GM12878 (cell line): ENCODE measurements around the gene MRPL18. TPM values are rescaled to one million over a fixed set of nuclear protein-coding genes. Genes with fewer than 3 reads are reported as not detected.

Source experiments
- ATAC-seq: fragments of 200-7000 bp; cut with Tn5 transposase; 3 replicates; pipeline ENCODE4 v1.9.1; 2020; ENCODE audit warnings: mild to moderate bottlenecking, moderate library complexity
- BruUV-seq: library from RNA; stranded (reverse); fragments of 400-500 nt; replicated peaks from 2 replicates; lab custom pipeline; 2021; lab: Mats Ljungman, UMichigan
- CTCF ChIA-PET: fragments of 300-600 bp; sonication (Branson Sonifier 250); formaldehyde crosslinking; extraction: SDS; loops from one replicate; lab custom pipeline; 2021; ENCODE audit warnings: inconsistent platforms; lab: Yijun Ruan, JAX
- POLR2A ChIA-PET: fragments of 350-600 bp; formaldehyde crosslinking; extraction: SDS; loops from one replicate; lab custom pipeline; 2021; ENCODE audit warnings: inconsistent platforms; lab: Charles Lee
- RAD21 ChIA-PET: fragments of 300-600 bp; sonication (Branson Sonifier 250); formaldehyde crosslinking; loops from one replicate; lab custom pipeline; 2023; ENCODE audit warnings: antibody characterized with exemption; ENCODE audit not compliant: unreplicated experiment; lab: Charles Lee
- SMC1A ChIA-PET: fragments of 300-600 bp; sonication (Branson Sonifier 250); formaldehyde crosslinking; loops from one replicate; lab custom pipeline; 2023; ENCODE audit not compliant: unreplicated experiment, uncharacterized antibody; lab: Charles Lee
- DNase-seq: peaks from one replicate; pipeline ENCODE4 v3.0.0-alpha.2; 2011; ENCODE audit warnings: low read depth, low spot score
- FAIRE-seq: peaks from 3 replicates; lab custom pipeline; 2011; peaks lifted over from hg19 to GRCh38; lab: Jason Lieb, UNC
- H2AFZ ChIP-seq: 2 replicates; pipeline ENCODE4 v1.6.0; 2011; ENCODE audit warnings: low read depth, low read length, control low read depth; ENCODE audit not compliant: control insufficient read depth
- H3K27ac ChIP-seq: 2 replicates; pipeline ENCODE4 v1.5.1; 2011; ENCODE audit warnings: control low read depth; ENCODE audit not compliant: control insufficient read depth, insufficient read depth
- H3K27me3 ChIP-seq, 2 experiments: replicated peaks in 1 of 2; 2 replicates each; pipeline versions ENCODE4 v1.6.0 to v1.6.1; 2011; ENCODE audit warnings: low read length in 1 of 2; ENCODE audit not compliant: control insufficient read depth in 2 of 2, insufficient read depth in 2 of 2
- H3K36me3 ChIP-seq, 2 experiments: 2 replicates each; pipeline ENCODE4 v1.5.1; 2011; ENCODE audit warnings: low read length in 1 of 2; ENCODE audit not compliant: control insufficient read depth in 2 of 2, insufficient read depth in 2 of 2
- H3K4me1 ChIP-seq: 2 replicates; pipeline ENCODE4 v1.6.1; 2011; ENCODE audit warnings: mild to moderate bottlenecking, low read length, moderate library complexity, mixed read lengths; ENCODE audit not compliant: control insufficient read depth, insufficient read depth
- H3K4me2 ChIP-seq: 2 replicates; pipeline ENCODE4 v1.6.0; 2011; ENCODE audit warnings: control low read depth; ENCODE audit not compliant: control insufficient read depth, insufficient read depth
- H3K4me3 ChIP-seq: fragments of 200-600 bp; sonication (generic); 2 replicates; pipeline ENCODE4 v1.5.1; 2016
- H3K79me2 ChIP-seq: 2 replicates; pipeline ENCODE4 v1.6.0; 2011; ENCODE audit warnings: low read length; ENCODE audit not compliant: control insufficient read depth, insufficient read depth
- H3K9ac ChIP-seq: 2 replicates; pipeline ENCODE4 v1.8.0; 2011; ENCODE audit warnings: low read length, control low read depth, mixed read lengths; ENCODE audit not compliant: control insufficient read depth, insufficient read depth
- H3K9me3 ChIP-seq: replicated peaks from 3 replicates; pipeline ENCODE4 v1.5.1; 2011; ENCODE audit warnings: mild to moderate bottlenecking, low read length; ENCODE audit not compliant: control insufficient read depth, insufficient read depth
- H4K20me1 ChIP-seq: 2 replicates; pipeline ENCODE4 v1.6.0; 2011; ENCODE audit not compliant: control insufficient read depth, insufficient read depth
- BHLHE40 ChIP-seq, 2 experiments: fragments of 450-650 bp in 1 of 2; IDR thresholded peaks; 2 replicates each; pipeline ENCODE4 v1.6.1; 2011 to 2017; ENCODE audit warnings: low read depth in 2 of 2, borderline replicate concordance in 1 of 2, improper control_type of control experiment in 1 of 2, low read length in 1 of 2, mild to moderate bottlenecking in 1 of 2
- CHD2 ChIP-seq: IDR thresholded peaks from 2 replicates; pipeline ENCODE4 v1.6.1; 2011; ENCODE audit warnings: low read depth, low read length, improper control_type of control experiment, borderline replicate concordance
- CUX1 ChIP-seq: IDR thresholded peaks from 2 replicates; pipeline ENCODE4 v1.6.1; 2012; ENCODE audit warnings: improper control_type of control experiment, low read depth, low read length; ENCODE audit not compliant: insufficient replicate concordance
- RCOR1 ChIP-seq: conservative IDR thresholded peaks from 2 replicates; pipeline ENCODE4 v1.6.1; 2012; ENCODE audit warnings: low read depth, low read length, improper control_type of control experiment
- SUPT20H ChIP-seq: IDR thresholded peaks from 2 replicates; pipeline ENCODE4 v1.6.1; 2011; ENCODE audit warnings: low read depth, mild to moderate bottlenecking, low read length, moderate library complexity, borderline replicate concordance; ENCODE audit not compliant: control insufficient read depth
- ZBED1 ChIP-seq: IDR thresholded peaks from 2 replicates; pipeline ENCODE4 v1.6.1; 2016; ENCODE audit warnings: borderline replicate concordance
- ZBTB11 ChIP-seq: fragments of 450-650 bp; formaldehyde crosslinking; IDR thresholded peaks from 2 replicates; pipeline ENCODE4 v1.5.0; 2022; ENCODE audit warnings: mild to moderate bottlenecking, missing genetic modification characterization
- WGBS: methylation state at CpG from one replicate; pipeline ENCODE4 v1.1.6; 2016; ENCODE audit warnings: low lambda C conversion rate; ENCODE audit not compliant: insufficient replicate concordance, insufficient coverage; ENCODE audit errors: missing lambda C conversion rate; 5-methylcytosine and 5-hydroxymethylcytosine counted together
- in situ Hi-C: fragments of 300-500 bp; cut with MboI; formaldehyde crosslinking; loops from 9 replicates; pipeline ENCODE4 v1.14.3; 2018; ENCODE audit warnings: mixed read lengths
- intact Hi-C: fragments of 100-400 bp; cut with micrococcal nuclease; formaldehyde crosslinking; loops from one replicate; pipeline ENCODE4 v1.14.2; 2022; ENCODE audit not compliant: unreplicated experiment
- polyA plus RNA-seq, 11 experiments: library from polyadenylated mRNA; depleted of rRNA in 4 of 11; unstranded in 6 of 11; stranded (reverse) in 5 of 11; fragments of >200 nt; fragmentation: Nextera tagmentation in 4 of 11; fragmentation: Illumina TruSeq in 1 of 11; extraction: Ambion mirVana in 4 of 11; extraction: Trizol in 1 of 11; gene quantifications; 1 replicate in 1 of 11; 2 replicates in 10 of 11; pipeline versions ENCODE4 v1.2.1 to v1.2.3, GENCODE V29; 2011 to 2016; ENCODE audit warnings: inconsistent platforms in 2 of 11, missing spikeins in 2 of 11, low read depth in 1 of 11
- total RNA-seq, 4 experiments: library from RNA; depleted of rRNA in 3 of 4; stranded (reverse); fragments of >200 nt in 3 of 4; fragmentation: Illumina TruSeq in 1 of 4; extraction: Trizol in 1 of 4; gene quantifications; 2 replicates each; pipeline versions ENCODE4 v1.2.1 to v1.2.3, GENCODE V29; 2013 to 2021
- TF ChIP-seq, protein P1 (sequence below): fragments of 450-650 bp; formaldehyde crosslinking; IDR thresholded peaks from 2 replicates; pipeline ENCODE4 v1.4.0; 2022; ENCODE audit warnings: mild to moderate bottlenecking, moderate library complexity

Gene MRPL18
- total and polyA plus RNA-seq, 10 of the 15 experiments (the other 5 are each of a cell fraction or from before 2014, with no cell fraction given), result 68.5 to 203 (median 116) TPM

DNA sequence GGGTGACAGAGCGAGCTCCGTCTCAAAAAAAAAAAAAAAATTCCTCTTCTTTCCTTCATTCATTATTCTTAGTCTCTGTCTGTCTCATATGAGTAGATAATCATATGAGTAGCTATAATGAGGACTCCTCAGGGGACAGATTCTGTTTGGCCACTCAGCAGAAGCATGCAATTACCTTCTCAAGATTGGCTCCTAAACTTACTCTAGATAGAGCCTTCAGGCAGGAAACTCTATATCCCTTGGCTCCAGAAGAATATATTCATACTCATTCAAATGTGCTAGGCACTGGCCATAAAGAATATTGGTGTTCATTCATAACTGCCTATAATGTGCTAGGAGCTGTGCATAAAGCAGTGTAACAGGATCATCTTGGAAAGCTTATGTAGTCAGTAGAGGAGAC lies 30.6 kb upstream of the MRPL18 start (continued):
- TF ChIP-seq, protein P1, sequence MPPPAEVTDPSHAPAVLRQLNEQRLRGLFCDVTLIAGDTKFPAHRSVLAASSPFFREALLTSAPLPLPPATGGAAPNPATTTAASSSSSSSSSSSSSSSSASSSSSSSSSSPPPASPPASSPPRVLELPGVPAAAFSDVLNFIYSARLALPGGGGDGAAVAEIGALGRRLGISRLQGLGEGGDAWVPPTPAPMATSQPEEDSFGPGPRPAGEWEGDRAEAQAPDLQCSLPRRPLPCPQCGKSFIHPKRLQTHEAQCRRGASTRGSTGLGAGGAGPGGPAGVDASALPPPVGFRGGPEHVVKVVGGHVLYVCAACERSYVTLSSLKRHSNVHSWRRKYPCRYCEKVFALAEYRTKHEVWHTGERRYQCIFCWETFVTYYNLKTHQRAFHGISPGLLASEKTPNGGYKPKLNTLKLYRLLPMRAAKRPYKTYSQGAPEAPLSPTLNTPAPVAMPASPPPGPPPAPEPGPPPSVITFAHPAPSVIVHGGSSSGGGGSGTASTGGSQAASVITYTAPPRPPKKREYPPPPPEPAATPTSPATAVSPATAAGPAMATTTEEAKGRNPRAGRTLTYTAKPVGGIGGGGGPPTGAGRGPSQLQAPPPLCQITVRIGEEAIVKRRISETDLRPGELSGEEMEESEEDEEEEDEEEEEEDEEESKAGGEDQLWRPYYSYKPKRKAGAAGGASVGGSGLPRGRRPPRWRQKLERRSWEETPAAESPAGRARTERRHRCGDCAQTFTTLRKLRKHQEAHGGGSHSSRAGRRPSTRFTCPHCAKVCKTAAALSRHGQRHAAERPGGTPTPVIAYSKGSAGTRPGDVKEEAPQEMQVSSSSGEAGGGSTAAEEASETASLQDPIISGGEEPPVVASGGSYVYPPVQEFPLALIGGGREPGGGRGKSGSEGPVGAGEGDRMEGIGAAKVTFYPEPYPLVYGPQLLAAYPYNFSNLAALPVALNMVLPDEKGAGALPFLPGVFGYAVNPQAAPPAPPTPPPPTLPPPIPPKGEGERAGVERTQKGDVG, result no peak

DNA sequence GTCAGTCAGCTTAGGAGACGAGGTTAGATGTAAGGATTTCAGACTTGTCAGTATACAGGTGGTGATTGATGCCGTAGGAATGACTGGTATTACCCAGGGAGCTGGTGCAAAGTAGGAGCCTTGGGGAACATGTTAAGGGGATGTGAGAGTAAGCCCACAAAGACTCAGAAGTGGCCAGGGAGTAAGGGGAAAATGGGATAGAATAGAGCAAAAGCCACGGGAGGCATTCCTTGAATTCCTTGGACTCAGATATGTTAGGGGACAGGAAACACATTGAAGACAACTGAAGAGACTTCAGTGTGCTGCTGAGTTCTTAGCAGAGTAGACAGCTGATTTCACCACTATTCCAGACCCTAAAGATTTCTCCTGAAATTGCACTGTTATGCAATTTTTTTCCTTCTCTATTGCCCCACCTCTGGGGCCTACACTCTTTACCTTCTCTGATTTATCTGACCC lies 29.6 kb upstream of the MRPL18 start:
- peak overlapping the region; percentile 81 for H3K9ac ChIP-seq
- peak overlapping the region; percentile 88 for H3K4me3 ChIP-seq
- H2AFZ ChIP-seq, result no peak overlapping the region
- H3K4me1 ChIP-seq, result peaks cover 5% of the 10 kb centered on the region
- H4K20me1 ChIP-seq, result no peaks in the 10 kb centered on the region
- ChIA-PET POLR2A (interaction anchor here (1.0 to 4.8 kb wide), 11 partner anchors 8 to 219 kb away, joined by 3 to 50 read pairs (median 5); partner anchors contain the start of genes MRPL18, TCP1 and WTAP), SMC1A (interaction anchor here (0.8 to 3.6 kb wide), 9 partner anchors 13 to 69 kb away, joined by 3 to 20 read pairs (median 6); partner anchors contain the start of genes MRPL18, TCP1 and WTAP), CTCF (interaction anchor here (0.9 to 1.9 kb wide), 7 partner anchors 9 to 69 kb away, joined by 3 to 8 read pairs (median 5); partner anchors contain the start of gene WTAP), RAD21 (interaction anchor here (0.8 to 2.3 kb wide), 3 partner anchors 30 to 34 kb away, joined by 3 to 10 read pairs (median 8); partner anchors contain the start of genes MRPL18 and WTAP)
- peak overlapping the region; percentile 96; the same call in 1 of the 2 replicates for H3K27ac ChIP-seq
- 59% methylated on average over 3 of the region's 3 CpGs for WGBS
- FAIRE-seq (no peak), DNase-seq (no peak), ATAC-seq (no peak)
- peaks cover 26% of the 10 kb centered on the region for H3K79me2 ChIP-seq
- no peaks in the 10 kb centered on the region for H3K9me3 ChIP-seq
- intact Hi-C loops (no loop called here), in situ Hi-C loops (no loop called here)
- no peaks in the 10 kb centered on the region for H3K27me3 ChIP-seq
- peaks cover 2 to 24% of the 10 kb centered on the region in 2 experiments for H3K36me3 ChIP-seq
- no TSS peak for BruUV-seq
- H3K4me2 ChIP-seq, result peak overlapping the region; percentile 56
- TF ChIP-seq ZBTB11 (CRISPR knock-in tag) (no peak), ZBED1 (no peak), SUPT20H (no peak), RCOR1 (no peak), CUX1 (no peak), BHLHE40 (IDR thresholded peaks at IDR 0.05; ENCODE audit: borderline replicate concordance in 1 of 2, low read depth in 2 of 2, low read length in 1 of 2) (no peak), CHD2 (no peak)
